Ovary (tissue), 9 donors: ENCODE results near the gene KRTAP1-4. TPM values are rescaled to one million over a fixed set of nuclear protein-coding genes. Genes with fewer than 3 reads are reported as not detected.
"Not testable (repeated sequence)": the region's sequence is repeated elsewhere in the genome, so short reads cannot be mapped to it uniquely, and the experiment has no call there.

ENCODE experiments used
- DNase-seq, 5 donors: peaks; one replicate each; pipeline ENCODE4 v3.0.0-alpha.2; 2019 to 2020
- H3K27ac ChIP-seq, 2 donors: fragments of 200-600 bp; one replicate each; pipeline versions ENCODE4 v1.5.1 to v1.8.0; 2019 to 2022
- H3K27me3 ChIP-seq: fragments of 200-600 bp; one replicate; pipeline ENCODE4 v1.8.0; 2022
- H3K36me3 ChIP-seq: fragments of 200-600 bp; sonication (generic); one replicate; pipeline ENCODE4 v1.5.1; 2019
- H3K4me1 ChIP-seq: one replicate; pipeline ENCODE4 v1.8.1; 2013; ENCODE audit warnings: mild to moderate bottlenecking, moderate library complexity; ENCODE audit not compliant: insufficient read depth
- H3K4me3 ChIP-seq: fragments of 200-600 bp; sonication (generic); one replicate; pipeline ENCODE4 v1.5.1; 2017
- H3K9me3 ChIP-seq, 2 donors: fragments of 200-600 bp in 1 of 2; sonication (generic) in 1 of 2; one replicate each; pipeline versions ENCODE4 v1.5.1 to v1.8.1; 2013 to 2019; ENCODE audit warnings: mild to moderate bottlenecking in 1 of 2, moderate library complexity in 1 of 2
- EP300 ChIP-seq: sonication (generic); formaldehyde crosslinking; IDR thresholded peaks from one replicate; pipeline ENCODE4 v1.6.1; 2017; ENCODE audit warnings: antibody characterized with exemption
- POLR2A ChIP-seq: fragments of 450-650 bp; IDR thresholded peaks from one replicate; pipeline ENCODE4 v1.6.1; 2017; ENCODE audit warnings: antibody characterized with exemption, mild to moderate bottlenecking, moderate library complexity
- WGBS, 3 donors: extraction: QIAGEN DNeasy Blood & Tissue Kit in 1 of 3; methylation state at CpG; one replicate each; pipeline versions ENCODE4 v1.1.5 to v1.1.7; 2013 to 2017; 5-methylcytosine and 5-hydroxymethylcytosine counted together
- intact Hi-C, 4 donors: fragments of 100-400 bp; cut with DNase I; formaldehyde crosslinking; loops; one replicate each; pipeline versions ENCODE4 v1.11.0 to v1.15.1; 2022 to 2023
- polyA plus RNA-seq, 2 donors: library from polyadenylated mRNA; stranded (reverse); fragments of 200-250 nt in 1 of 2; fragments of 350-450 nt in 1 of 2; fragmentation: Illumina TruSeq in 1 of 2; extraction: RNeasy Lipid Tissue Mini Kit (QIAGEN cat#74804) in 1 of 2; gene quantifications; one replicate each; pipeline ENCODE4 v1.2.3, GENCODE V29; 2013 to 2014
- total RNA-seq, 7 donors: library from RNA; depleted of rRNA in 2 of 7; stranded (reverse); fragments of >200 nt in 2 of 7; fragmentation: NEBNext Ultra II Directional in 3 of 7; extraction: Animal tissue kit (Norgen Biotek cat#: 25700) in 3 of 7; gene quantifications; one replicate each; pipeline versions ENCODE4 v1.1.0 to v1.2.4, GENCODE V29; 2016 to 2023
- TF ChIP-seq, protein P1 (sequence below), 3 donors: fragments of 450-650 bp in 2 of 3; fragments of 200-600 bp in 1 of 3; IDR thresholded peaks; one replicate each; pipeline versions ENCODE4 v1.5.1 to v1.8.0; 2016 to 2022; ENCODE audit warnings: antibody characterized with exemption in 3 of 3, mild to moderate bottlenecking in 1 of 3
- donor health status: DM: no; HTN: no; CAD: no; lungs with moderate emphysema.
- donor health status: DM: no; HTN: no; CAD: no.
- donor health status: Bipolar disorder and iron deficiency.
- donor health status: DM: yes; HTN: yes; CAD: no.
- donor health status: DM: no; HTN: no; CAD: no.
- donor health status: DM: yes; HTN: yes; CAD: no.

Gene KRTAP1-4
- total and polyA plus RNA-seq, 9 donors, result not detected

- TF ChIP-seq EP300, result no peak
- TF ChIP-seq POLR2A, result no peak
- TF ChIP-seq, protein P1, sequence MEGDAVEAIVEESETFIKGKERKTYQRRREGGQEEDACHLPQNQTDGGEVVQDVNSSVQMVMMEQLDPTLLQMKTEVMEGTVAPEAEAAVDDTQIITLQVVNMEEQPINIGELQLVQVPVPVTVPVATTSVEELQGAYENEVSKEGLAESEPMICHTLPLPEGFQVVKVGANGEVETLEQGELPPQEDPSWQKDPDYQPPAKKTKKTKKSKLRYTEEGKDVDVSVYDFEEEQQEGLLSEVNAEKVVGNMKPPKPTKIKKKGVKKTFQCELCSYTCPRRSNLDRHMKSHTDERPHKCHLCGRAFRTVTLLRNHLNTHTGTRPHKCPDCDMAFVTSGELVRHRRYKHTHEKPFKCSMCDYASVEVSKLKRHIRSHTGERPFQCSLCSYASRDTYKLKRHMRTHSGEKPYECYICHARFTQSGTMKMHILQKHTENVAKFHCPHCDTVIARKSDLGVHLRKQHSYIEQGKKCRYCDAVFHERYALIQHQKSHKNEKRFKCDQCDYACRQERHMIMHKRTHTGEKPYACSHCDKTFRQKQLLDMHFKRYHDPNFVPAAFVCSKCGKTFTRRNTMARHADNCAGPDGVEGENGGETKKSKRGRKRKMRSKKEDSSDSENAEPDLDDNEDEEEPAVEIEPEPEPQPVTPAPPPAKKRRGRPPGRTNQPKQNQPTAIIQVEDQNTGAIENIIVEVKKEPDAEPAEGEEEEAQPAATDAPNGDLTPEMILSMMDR (IDR thresholded peaks at IDR 0.05), result no peak
- Histone ChIP-seq H3K4me3 (no peak overlapping the region), H3K4me1 (no peaks in the 10 kb centered on the region), H3K27me3 (no peaks in the 10 kb centered on the region), H3K27ac (no peak overlapping the region), H3K9me3 (no peaks in the 10 kb centered on the region), H3K36me3 (no peaks in the 10 kb centered on the region)
- intact Hi-C loops, result loop anchor here in 1 of 4 donors (10.0 kb wide), 1 partner anchor 1970 kb away; no protein-coding TSS in a partner anchor
- DNase-seq, result no peak
- 88 to 95% (median 95%) methylated on average over 3 of the region's 3 CpGs for WGBS, 3 donors
Measured at GRCh38 chr17:41004397-41004796, 25.6 kb downstream of the KRTAP1-4 start.

- Histone ChIP-seq H3K9me3 (no peaks in the 10 kb centered on the region), H3K27ac (no peak overlapping the region), H3K4me1 (no peaks in the 10 kb centered on the region), H3K4me3 (no peak overlapping the region), H3K27me3 (no peaks in the 10 kb centered on the region), H3K36me3 (no peaks in the 10 kb centered on the region)
- no peak for DNase-seq
- TF ChIP-seq POLR2A (no peak), EP300 (no peak)
- TF ChIP-seq, protein P1 (IDR thresholded peaks at IDR 0.05), result no peak
- WGBS, 3 donors, result 49 to 52% (median 50%) methylated on average over 4 of the region's 4 CpGs
- intact Hi-C loops, result loop anchor here in 1 of 4 donors (10.0 kb wide), 1 partner anchor 1969 kb away; no protein-coding TSS in a partner anchor
Measured at GRCh38 chr17:41003926-41004325, 26.1 kb downstream of the KRTAP1-4 start.

GRCh38 chr17:41002814-41003213, 27.2 kb downstream of the KRTAP1-4 start:
- no peak for TF ChIP-seq POLR2A
- TF ChIP-seq EP300, result no peak
- TF ChIP-seq, protein P1 (IDR thresholded peaks at IDR 0.05), result no peak
- WGBS, 3 donors, result 58 to 61% (median 60%) methylated on average over 5 of the region's 5 CpGs
- Histone ChIP-seq H3K4me1 (no peaks in the 10 kb centered on the region), H3K36me3 (no peaks in the 10 kb centered on the region), H3K9me3 (no peaks in the 10 kb centered on the region), H3K4me3 (no peak overlapping the region), H3K27me3 (no peaks in the 10 kb centered on the region), H3K27ac (no peak overlapping the region)
- DNase-seq, result no peak
- intact Hi-C loops, result loop anchor here in 1 of 4 donors (10.0 kb wide), 1 partner anchor 1968 kb away; no protein-coding TSS in a partner anchor

DNA sequence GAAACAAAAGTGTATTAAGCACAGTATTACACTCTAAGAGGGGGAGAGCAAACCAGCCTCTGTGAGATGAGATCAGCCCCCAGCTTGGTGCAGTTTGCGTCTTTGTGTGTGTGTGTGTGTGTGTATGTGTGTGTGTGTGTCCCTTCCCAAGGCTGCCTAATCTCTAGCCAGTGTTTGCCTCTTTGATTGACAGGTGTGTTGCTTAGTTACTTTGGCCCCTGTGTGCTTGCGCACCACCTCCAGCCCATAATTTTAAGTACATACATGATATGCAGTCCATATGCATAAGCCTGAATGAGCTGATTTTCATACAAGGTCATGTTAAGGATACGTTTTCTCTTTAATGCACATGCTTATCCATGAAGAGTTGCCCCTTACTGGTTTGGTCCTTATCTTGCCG, 28.2 kb downstream of the KRTAP1-4 start:
- TF ChIP-seq POLR2A, result no peak
- no peak for TF ChIP-seq EP300
- TF ChIP-seq, protein P1 (IDR thresholded peaks at IDR 0.05), result no peak
- H3K36me3 ChIP-seq, result no peaks in the 10 kb centered on the region
- no peak overlapping the region for H3K4me3 ChIP-seq
- H3K27me3 ChIP-seq, result no peaks in the 10 kb centered on the region
- 85 to 91% (median 86%) methylated on average over 4 of the region's 4 CpGs for WGBS, 3 donors
- DNase-seq, result no peak
- H3K27ac ChIP-seq, result no peak overlapping the region
- intact Hi-C loops, result loop anchor here in 1 of 4 donors (10.0 kb wide), 1 partner anchor 1967 kb away; no protein-coding TSS in a partner anchor
- no peaks in the 10 kb centered on the region for H3K9me3 ChIP-seq
- H3K4me1 ChIP-seq, result no peaks in the 10 kb centered on the region

- H3K4me1 ChIP-seq, H3K36me3 ChIP-seq, H3K27ac ChIP-seq, H3K27me3 ChIP-seq, H3K4me3 ChIP-seq, intact Hi-C loops, H3K9me3 ChIP-seq, DNase-seq: not testable (repeated sequence)
- whole genome bisulfite sequencing, 3 donors, result 94 to 97% (median 95%) methylated on average over 6 of the region's 6 CpGs
Measured at GRCh38 chr17:40999563-40999962, 30.4 kb downstream of the KRTAP1-4 start, which contains the start of gene KRTAP3-2. KRTAP3-2 (minus strand) TSS chr17:40999906; CDS start chr17:40999853, 53 bp downstream.
